ENCODE results near the gene POMP. TPM values are rescaled to one million over a fixed set of nuclear protein-coding genes. Genes with fewer than 3 reads are reported as not detected.
"Not testable (repeated sequence)": the region's sequence is repeated elsewhere in the genome, so short reads cannot be mapped to it uniquely, and the experiment has no call there.

POMP gene
- total RNA-seq, 4 donors from 2014 or later = 23.8 to 43.4 (median 40.3) TPM

DNA sequence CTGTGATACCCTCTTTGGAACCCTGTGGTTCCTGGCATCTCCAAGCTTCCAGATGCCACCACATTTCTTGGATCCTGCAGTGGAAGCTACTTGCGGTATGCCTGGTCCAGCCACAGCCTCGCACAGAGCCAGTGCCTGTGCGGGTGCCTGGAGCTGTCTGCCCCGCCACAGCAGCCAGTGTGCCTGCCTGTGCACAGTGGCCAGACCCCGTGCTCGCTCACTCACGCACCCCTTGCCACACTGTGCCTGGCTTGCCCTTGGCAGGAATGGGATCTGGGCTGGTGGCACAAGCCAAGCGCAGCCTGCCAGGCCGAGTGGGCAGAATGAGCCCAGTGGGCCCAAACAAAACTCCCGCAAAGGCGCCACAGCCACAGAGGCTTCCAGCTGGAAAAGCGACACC is 26.2 kb downstream of the POMP start:
- WGBS, 2 donors = 90 to 94% methylated on average over 12 of the region's 12 CpGs
- no peak for DNase-seq (ENCODE audit: low spot score in 2 of 2)
- no peak for TF ChIP-seq POLR2A (IDR thresholded peaks at IDR 0.05)
- TF ChIP-seq, protein P1, sequence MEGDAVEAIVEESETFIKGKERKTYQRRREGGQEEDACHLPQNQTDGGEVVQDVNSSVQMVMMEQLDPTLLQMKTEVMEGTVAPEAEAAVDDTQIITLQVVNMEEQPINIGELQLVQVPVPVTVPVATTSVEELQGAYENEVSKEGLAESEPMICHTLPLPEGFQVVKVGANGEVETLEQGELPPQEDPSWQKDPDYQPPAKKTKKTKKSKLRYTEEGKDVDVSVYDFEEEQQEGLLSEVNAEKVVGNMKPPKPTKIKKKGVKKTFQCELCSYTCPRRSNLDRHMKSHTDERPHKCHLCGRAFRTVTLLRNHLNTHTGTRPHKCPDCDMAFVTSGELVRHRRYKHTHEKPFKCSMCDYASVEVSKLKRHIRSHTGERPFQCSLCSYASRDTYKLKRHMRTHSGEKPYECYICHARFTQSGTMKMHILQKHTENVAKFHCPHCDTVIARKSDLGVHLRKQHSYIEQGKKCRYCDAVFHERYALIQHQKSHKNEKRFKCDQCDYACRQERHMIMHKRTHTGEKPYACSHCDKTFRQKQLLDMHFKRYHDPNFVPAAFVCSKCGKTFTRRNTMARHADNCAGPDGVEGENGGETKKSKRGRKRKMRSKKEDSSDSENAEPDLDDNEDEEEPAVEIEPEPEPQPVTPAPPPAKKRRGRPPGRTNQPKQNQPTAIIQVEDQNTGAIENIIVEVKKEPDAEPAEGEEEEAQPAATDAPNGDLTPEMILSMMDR (IDR thresholded peaks at IDR 0.05) = no peak
- intact Hi-C loops (cut with DNase I; ENCODE audit: low total_unique reads) = no loop called here
- H3K4me3 ChIP-seq (ENCODE audit: low read depth, poor library complexity, severe bottlenecking) = no peak overlapping the region

DNA sequence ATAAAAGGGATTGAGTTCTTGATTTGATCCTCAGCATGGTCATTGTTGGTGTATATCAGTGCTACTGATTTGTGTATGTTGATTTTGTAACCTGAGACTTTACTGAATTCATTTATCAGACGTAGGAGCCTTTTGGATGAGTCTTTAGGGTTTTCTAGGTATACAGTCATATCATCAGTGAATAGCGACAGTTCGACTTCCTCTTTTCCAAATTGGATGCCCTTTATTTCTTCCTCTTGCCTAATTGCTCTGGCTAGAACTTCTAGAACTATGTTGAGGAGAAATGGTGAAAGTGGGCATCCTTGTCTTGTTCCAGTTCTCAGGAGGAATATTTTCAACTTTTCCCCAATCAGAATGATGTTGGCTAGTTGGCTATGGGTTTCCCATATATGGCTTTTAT is 27.0 kb downstream of the POMP start:
- 80 to 82% methylated on average over 3 of the region's 3 CpGs for WGBS, 2 donors
- H3K4me3 ChIP-seq (ENCODE audit: low read depth, poor library complexity, severe bottlenecking) = no peak overlapping the region
- DNase-seq (ENCODE audit: low spot score in 2 of 2) = no peak
- intact Hi-C loops (cut with DNase I; ENCODE audit: low total_unique reads) = no loop called here
- TF ChIP-seq, protein P1 (IDR thresholded peaks at IDR 0.05) = no peak
- no peak for TF ChIP-seq POLR2A (IDR thresholded peaks at IDR 0.05)

GRCh38 chr13:28693605-28694491 is 34.9 kb downstream of the POMP start:
- DNase-seq (ENCODE audit: low spot score in 2 of 2); H3K4me3 ChIP-seq (ENCODE audit: low read depth, poor library complexity, severe bottlenecking); intact Hi-C loops (cut with DNase I; ENCODE audit: low total_unique reads): not testable (repeated sequence)
- WGBS, 2 donors = 65 to 74% methylated on average over 11 of the region's 11 CpGs

GRCh38 chr13:28697441-28697840 is 38.5 kb downstream of the POMP start:
- no peak for DNase-seq (ENCODE audit: low spot score in 2 of 2)
- no peak overlapping the region for H3K4me3 ChIP-seq (ENCODE audit: low read depth, poor library complexity, severe bottlenecking)
- no peak for TF ChIP-seq POLR2A (IDR thresholded peaks at IDR 0.05)
- TF ChIP-seq, protein P1 (IDR thresholded peaks at IDR 0.05) = no peak
- intact Hi-C loops (cut with DNase I; ENCODE audit: low total_unique reads) = no loop called here
- 97 to 100% methylated on average over 1 of the region's 1 CpG for WGBS, 2 donors

DNA sequence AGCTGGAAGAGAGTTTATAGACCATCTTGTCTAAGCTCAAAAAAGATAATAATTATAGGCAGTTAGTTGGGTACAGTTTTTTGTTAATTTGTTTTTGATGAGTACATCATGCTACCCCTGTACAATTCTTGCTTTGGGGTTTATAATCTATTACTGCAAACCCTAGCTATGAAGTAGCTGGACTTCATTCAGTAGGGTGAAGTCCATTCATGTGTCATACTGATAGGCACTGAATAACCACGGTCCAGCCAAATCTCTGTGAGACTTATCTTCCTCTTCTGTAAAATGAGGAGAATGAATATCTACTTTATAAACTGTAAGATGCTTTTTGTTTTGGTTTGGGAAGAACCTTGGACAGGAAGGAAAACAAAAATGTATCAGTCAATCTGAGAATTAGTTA is 40.3 kb downstream of the POMP start:
- H3K4me3 ChIP-seq (ENCODE audit: low read depth, poor library complexity, severe bottlenecking) = no peak overlapping the region
- intact Hi-C loops (cut with DNase I; ENCODE audit: low total_unique reads) = no loop called here
- TF ChIP-seq POLR2A (IDR thresholded peaks at IDR 0.05) = no peak
- TF ChIP-seq, protein P1 (IDR thresholded peaks at IDR 0.05) = no peak
- no peak for DNase-seq (ENCODE audit: low spot score in 2 of 2)
- WGBS, 2 donors = 88 to 96% methylated on average over 1 of the region's 1 CpG

DNA sequence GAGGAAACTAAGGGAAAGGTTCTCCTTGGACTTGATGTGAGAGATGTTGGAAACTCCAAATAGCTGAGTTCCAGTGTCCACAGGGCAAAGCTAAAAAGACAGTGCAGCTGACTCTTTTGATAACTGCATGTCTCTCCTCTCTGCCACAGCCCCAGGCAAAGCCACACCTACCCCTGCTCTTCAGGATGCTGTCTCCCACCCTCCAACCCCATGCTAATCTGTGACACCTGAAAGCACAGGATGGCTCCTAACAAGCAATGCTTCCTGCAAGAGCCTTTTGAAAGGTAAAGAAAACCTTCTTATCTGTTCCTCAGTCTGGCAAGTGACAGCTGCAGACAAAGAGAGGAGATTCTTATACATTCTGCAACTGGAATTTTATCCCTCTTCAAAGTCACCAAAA is 45.4 kb downstream of the POMP start:
- no peak overlapping the region for H3K4me3 ChIP-seq (ENCODE audit: low read depth, poor library complexity, severe bottlenecking)
- TF ChIP-seq, protein P1 (IDR thresholded peaks at IDR 0.05) = no peak
- no peak for TF ChIP-seq POLR2A (IDR thresholded peaks at IDR 0.05)
- DNase-seq (ENCODE audit: low spot score in 2 of 2) = no peak
- intact Hi-C loops (cut with DNase I; ENCODE audit: low total_unique reads) = no loop called here
